Amniotic stem cell (primary cell): ENCODE results near the gene SLC29A3.
"Not testable (repeated sequence)": the region's sequence is repeated elsewhere in the genome, so short reads cannot be mapped to it uniquely, and the experiment has no call there.

Experiments
- DNase-seq: peaks from one replicate; lab custom pipeline; 2025; lab: John Stamatoyannopoulos, UW

The SLC29A3 gene

GRCh38 chr10:71283876-71284275, 35.2 kb upstream of the SLC29A3 start:
- no peak for DNase-seq

GRCh38 chr10:71284544-71285179, 34.4 kb upstream of the SLC29A3 start:
- no peak for DNase-seq

GRCh38 chr10:71285180-71285545, 33.9 kb upstream of the SLC29A3 start:
- no peak for DNase-seq

GRCh38 chr10:71285986-71286385, 33.1 kb upstream of the SLC29A3 start:
- DNase-seq = no peak

GRCh38 chr10:71286521-71287294, 32.4 kb upstream of the SLC29A3 start:
- DNase-seq = no peak

GRCh38 chr10:71287456-71287855, 31.6 kb upstream of the SLC29A3 start:
- DNase-seq = no peak

- no peak for DNase-seq
Observed at GRCh38 chr10:71288461-71288860, 30.6 kb upstream of the SLC29A3 start.

GRCh38 chr10:71289421-71290130, 29.5 kb upstream of the SLC29A3 start:
- no peak for DNase-seq

- DNase-seq = no peak
Observed at GRCh38 chr10:71290331-71290730, 28.7 kb upstream of the SLC29A3 start.

GRCh38 chr10:71290806-71291527, 28.1 kb upstream of the SLC29A3 start:
- DNase-seq = no peak

GRCh38 chr10:71291528-71291900, 27.5 kb upstream of the SLC29A3 start:
- no peak for DNase-seq

GRCh38 chr10:71292624-71293445, 26.2 kb upstream of the SLC29A3 start:
- DNase-seq = no peak

GRCh38 chr10:71293446-71294084, 25.5 kb upstream of the SLC29A3 start:
- no peak for DNase-seq

- DNase-seq = no peak
Observed at GRCh38 chr10:71294091-71294561, 24.9 kb upstream of the SLC29A3 start.

- DNase-seq = no peak
Observed at GRCh38 chr10:71294856-71295255, 24.2 kb upstream of the SLC29A3 start.

- DNase-seq = no peak
Observed at GRCh38 chr10:71295641-71296040, 23.4 kb upstream of the SLC29A3 start.

GRCh38 chr10:71296086-71296485, 23.0 kb upstream of the SLC29A3 start:
- no peak for DNase-seq

- not testable (repeated sequence) for DNase-seq
Observed at GRCh38 chr10:71296811-71297210, 22.2 kb upstream of the SLC29A3 start.

GRCh38 chr10:71297343-71297742, 21.7 kb upstream of the SLC29A3 start:
- no peak for DNase-seq

GRCh38 chr10:71299071-71299785, 19.8 kb upstream of the SLC29A3 start:
- no peak for DNase-seq
